ENCODE data around the gene MSN.

DNA sequence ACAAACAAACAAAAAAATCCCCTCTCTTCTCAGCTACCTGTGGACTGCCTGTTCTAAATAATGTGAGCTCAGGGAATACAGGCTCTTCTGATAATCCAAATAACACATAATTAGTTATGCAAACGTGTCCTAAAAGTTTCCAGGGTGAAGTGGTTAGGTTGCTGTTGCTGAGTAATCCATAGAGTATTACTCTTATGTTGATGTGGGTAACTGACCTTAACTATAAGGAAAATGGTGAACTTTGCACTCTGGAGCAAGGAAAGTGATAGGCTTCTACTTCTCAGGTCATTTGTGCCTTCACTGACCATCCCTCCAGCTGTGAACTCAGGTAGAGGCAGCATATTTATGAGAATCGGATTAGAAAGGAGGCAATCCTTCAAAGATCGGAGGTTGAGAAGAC is 19.9 kb downstream of the MSN start:
- TF ChIP-seq, protein P1, sequence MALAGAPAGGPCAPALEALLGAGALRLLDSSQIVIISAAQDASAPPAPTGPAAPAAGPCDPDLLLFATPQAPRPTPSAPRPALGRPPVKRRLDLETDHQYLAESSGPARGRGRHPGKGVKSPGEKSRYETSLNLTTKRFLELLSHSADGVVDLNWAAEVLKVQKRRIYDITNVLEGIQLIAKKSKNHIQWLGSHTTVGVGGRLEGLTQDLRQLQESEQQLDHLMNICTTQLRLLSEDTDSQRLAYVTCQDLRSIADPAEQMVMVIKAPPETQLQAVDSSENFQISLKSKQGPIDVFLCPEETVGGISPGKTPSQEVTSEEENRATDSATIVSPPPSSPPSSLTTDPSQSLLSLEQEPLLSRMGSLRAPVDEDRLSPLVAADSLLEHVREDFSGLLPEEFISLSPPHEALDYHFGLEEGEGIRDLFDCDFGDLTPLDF (CRISPR knock-in tag; IDR thresholded peaks at IDR 0.05) = no peak
- TF ChIP-seq CTCF (IDR thresholded peaks at IDR 0.05) (no peak), CBFB (CRISPR knock-in tag; IDR thresholded peaks at IDR 0.05; ENCODE audit: low read depth) (no peak), OVOL2 (CRISPR knock-in tag; IDR thresholded peaks at IDR 0.05; ENCODE audit: borderline replicate concordance) (no peak), NR3C1 (CRISPR knock-in tag; conservative IDR thresholded peaks at IDR 0.05; ENCODE audit: low read depth) (no peak), GTF2I (CRISPR knock-in tag; conservative IDR thresholded peaks at IDR 0.05) (no peak), CREB1 (CRISPR knock-in tag; IDR thresholded peaks at IDR 0.05) (no peak), ZNF512 (CRISPR knock-in tag; IDR thresholded peaks at IDR 0.05; ENCODE audit: borderline replicate concordance) (no peak), MAX (CRISPR knock-in tag; IDR thresholded peaks at IDR 0.05) (no peak), NFE2L1 (CRISPR knock-in tag; IDR thresholded peaks at IDR 0.05) (no peak), GABPB1 (CRISPR knock-in tag; IDR thresholded peaks at IDR 0.05) (no peak), TEAD4 (CRISPR knock-in tag; IDR thresholded peaks at IDR 0.05) (no peak)
- TF ChIP-seq, protein P2, sequence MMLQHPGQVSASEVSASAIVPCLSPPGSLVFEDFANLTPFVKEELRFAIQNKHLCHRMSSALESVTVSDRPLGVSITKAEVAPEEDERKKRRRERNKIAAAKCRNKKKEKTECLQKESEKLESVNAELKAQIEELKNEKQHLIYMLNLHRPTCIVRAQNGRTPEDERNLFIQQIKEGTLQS (CRISPR knock-in tag; conservative IDR thresholded peaks at IDR 0.05) = no peak
- TF ChIP-seq, protein P3, sequence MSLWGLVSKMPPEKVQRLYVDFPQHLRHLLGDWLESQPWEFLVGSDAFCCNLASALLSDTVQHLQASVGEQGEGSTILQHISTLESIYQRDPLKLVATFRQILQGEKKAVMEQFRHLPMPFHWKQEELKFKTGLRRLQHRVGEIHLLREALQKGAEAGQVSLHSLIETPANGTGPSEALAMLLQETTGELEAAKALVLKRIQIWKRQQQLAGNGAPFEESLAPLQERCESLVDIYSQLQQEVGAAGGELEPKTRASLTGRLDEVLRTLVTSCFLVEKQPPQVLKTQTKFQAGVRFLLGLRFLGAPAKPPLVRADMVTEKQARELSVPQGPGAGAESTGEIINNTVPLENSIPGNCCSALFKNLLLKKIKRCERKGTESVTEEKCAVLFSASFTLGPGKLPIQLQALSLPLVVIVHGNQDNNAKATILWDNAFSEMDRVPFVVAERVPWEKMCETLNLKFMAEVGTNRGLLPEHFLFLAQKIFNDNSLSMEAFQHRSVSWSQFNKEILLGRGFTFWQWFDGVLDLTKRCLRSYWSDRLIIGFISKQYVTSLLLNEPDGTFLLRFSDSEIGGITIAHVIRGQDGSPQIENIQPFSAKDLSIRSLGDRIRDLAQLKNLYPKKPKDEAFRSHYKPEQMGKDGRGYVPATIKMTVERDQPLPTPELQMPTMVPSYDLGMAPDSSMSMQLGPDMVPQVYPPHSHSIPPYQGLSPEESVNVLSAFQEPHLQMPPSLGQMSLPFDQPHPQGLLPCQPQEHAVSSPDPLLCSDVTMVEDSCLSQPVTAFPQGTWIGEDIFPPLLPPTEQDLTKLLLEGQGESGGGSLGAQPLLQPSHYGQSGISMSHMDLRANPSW (CRISPR knock-in tag; conservative IDR thresholded peaks at IDR 0.05; ENCODE audit: low read depth) = no peak

Measured in WTC11 (cell line).